Chondrocyte (in vitro differentiated cells): ENCODE data around the gene FBXL17. TPM values are rescaled to one million over a fixed set of nuclear protein-coding genes. Genes with fewer than 3 reads are reported as not detected.

ENCODE experiments used
- DNase-seq: peaks from one replicate; pipeline ENCODE4 v3.0.0; 2021; ENCODE audit warnings: mixed read lengths, low spot score
- H3K27ac Mint-ChIP-seq: one replicate; pipeline ENCODE4 v1.8.0; 2021; ENCODE audit warnings: mild to moderate bottlenecking, moderate library complexity, mixed read lengths; ENCODE audit not compliant: unreplicated experiment
- H3K27me3 Mint-ChIP-seq: 2 replicates; pipeline ENCODE4 v1.8.0; 2021; ENCODE audit warnings: low read depth, mixed read lengths
- H3K36me3 Mint-ChIP-seq: 2 replicates; pipeline ENCODE4 v1.8.0; 2021; ENCODE audit warnings: low read depth, mixed read lengths
- H3K4me1 Mint-ChIP-seq: 2 replicates; pipeline ENCODE4 v1.8.0; 2021; ENCODE audit warnings: low read depth, mild to moderate bottlenecking, mixed read lengths
- H3K4me3 Mint-ChIP-seq: one replicate; pipeline ENCODE4 v1.8.0; 2021; ENCODE audit warnings: mild to moderate bottlenecking, moderate library complexity, mixed read lengths; ENCODE audit not compliant: unreplicated experiment
- H3K9me3 Mint-ChIP-seq: 2 replicates; pipeline ENCODE4 v1.8.0; 2021; ENCODE audit warnings: low read depth, mixed read lengths
- CTCF ChIP-seq: fragments of 200-600 bp; sonication (generic); IDR thresholded peaks from 2 replicates; pipeline ENCODE4 v1.5.0; 2021; ENCODE audit warnings: antibody characterized with exemption, mild to moderate bottlenecking, moderate library complexity
- total RNA-seq: library from RNA; stranded (reverse); gene quantifications from 3 replicates; pipeline ENCODE4 v1.2.1, GENCODE V29; 2021

Gene FBXL17
- total RNA-seq, 1 donor from 2014 or later: 15.3 TPM

GRCh38 chr5:107817951-107818350, 563.9 kb downstream of the FBXL17 start:
- TF ChIP-seq CTCF: no peak
- Mint-ChIP-seq H3K4me3 (no peak overlapping the region), H3K36me3 (no peaks in the 10 kb centered on the region), H3K27me3 (no peaks in the 10 kb centered on the region), H3K27ac (no peak overlapping the region), H3K9me3 (peaks cover 10% of the 10 kb centered on the region), H3K4me1 (peaks cover 13% of the 10 kb centered on the region)
- no peak for DNase-seq

GRCh38 chr5:107817436-107817835, 564.5 kb downstream of the FBXL17 start:
- peaks cover 8% of the 10 kb centered on the region for H3K9me3 Mint-ChIP-seq
- no peak for DNase-seq
- no peaks in the 10 kb centered on the region for H3K36me3 Mint-ChIP-seq
- no peak overlapping the region for H3K4me3 Mint-ChIP-seq
- no peaks in the 10 kb centered on the region for H3K27me3 Mint-ChIP-seq
- no peak for TF ChIP-seq CTCF
- no peak overlapping the region for H3K27ac Mint-ChIP-seq
- peaks cover 19% of the 10 kb centered on the region for H3K4me1 Mint-ChIP-seq

DNA sequence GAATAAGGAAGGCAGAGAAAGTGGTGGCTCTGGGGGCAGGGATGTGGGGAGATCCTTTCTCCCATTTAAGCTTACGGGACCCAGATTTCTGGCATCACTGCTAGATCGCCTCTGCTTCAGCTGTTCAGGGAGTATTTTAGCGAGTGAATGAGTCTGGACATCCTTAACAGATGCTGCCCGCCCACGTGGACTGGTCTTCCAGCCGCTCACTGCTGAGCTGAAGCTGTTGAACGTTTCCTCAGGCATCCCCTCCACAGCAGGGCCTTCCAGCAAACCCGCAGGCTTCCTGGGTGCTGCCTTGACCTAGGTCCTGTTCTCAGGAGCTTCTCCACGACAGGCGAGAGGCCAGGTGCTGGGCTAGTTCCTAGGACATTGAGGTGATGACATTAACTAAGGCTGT, 566.8 kb downstream of the FBXL17 start:
- Mint-ChIP-seq H3K9me3 (peaks cover 3% of the 10 kb centered on the region), H3K4me1 (peaks cover 25% of the 10 kb centered on the region), H3K36me3 (no peaks in the 10 kb centered on the region), H3K27ac (no peak overlapping the region), H3K27me3 (no peaks in the 10 kb centered on the region), H3K4me3 (no peak overlapping the region)
- DNase-seq: no peak
- TF ChIP-seq CTCF: no peak

DNA sequence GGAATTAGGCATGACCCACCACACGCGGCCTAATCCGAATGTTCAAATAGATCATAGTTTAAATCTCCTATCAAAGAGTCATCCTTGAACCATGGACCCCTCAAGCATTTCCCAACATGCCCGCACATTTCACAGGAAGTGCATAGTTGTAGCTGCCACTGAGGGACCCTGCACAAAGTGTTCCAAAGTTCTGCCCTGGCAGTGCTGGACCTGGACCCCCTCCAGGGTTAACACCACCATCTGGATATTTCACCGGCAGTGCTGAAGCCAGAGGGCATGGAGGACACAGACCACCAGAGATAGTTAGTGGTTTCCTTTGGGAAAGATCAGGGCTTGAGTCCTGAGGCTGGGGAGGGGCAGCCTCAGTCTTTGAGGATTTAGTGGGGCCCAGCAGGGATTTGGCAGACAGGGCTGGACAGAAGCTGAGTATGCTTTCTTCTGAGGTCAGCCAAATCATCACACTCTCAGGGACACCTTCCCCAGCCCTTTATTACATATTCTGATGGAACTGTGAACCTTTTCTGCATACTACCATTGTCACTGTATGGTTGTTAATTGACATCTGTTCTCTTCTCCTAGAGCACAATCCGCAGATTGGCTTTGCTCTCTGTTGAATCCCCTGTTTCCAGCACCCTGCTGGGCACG, 567.6 kb downstream of the FBXL17 start:
- Mint-ChIP-seq H3K27ac (no peak overlapping the region), H3K9me3 (peaks cover 3% of the 10 kb centered on the region), H3K4me3 (no peak overlapping the region), H3K27me3 (no peaks in the 10 kb centered on the region), H3K4me1 (peaks cover 32% of the 10 kb centered on the region), H3K36me3 (no peaks in the 10 kb centered on the region)
- DNase-seq: no peak
- no peak for TF ChIP-seq CTCF

DNA sequence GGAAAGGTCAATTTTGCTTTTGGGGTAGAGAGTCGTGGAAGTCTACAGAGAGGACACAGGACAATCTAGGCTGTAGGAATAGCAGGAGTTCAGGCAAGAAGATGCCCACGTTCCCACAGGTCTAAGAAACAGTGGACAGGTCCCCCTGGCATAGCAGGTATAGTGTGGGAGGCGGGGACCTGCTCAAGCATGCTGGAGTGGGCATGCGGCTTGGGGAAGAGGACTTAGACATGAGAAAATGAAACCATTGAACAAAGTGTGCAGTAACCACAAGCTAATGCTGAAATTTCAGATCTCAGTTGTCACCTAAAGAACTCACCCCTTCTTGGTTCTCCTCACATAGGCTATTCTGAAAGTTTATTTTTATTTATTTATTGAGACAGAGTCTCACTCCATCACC, 568.3 kb downstream of the FBXL17 start:
- Mint-ChIP-seq H3K4me3 (no peak overlapping the region), H3K4me1 (peaks cover 34% of the 10 kb centered on the region), H3K9me3 (peaks cover 3% of the 10 kb centered on the region), H3K36me3 (no peaks in the 10 kb centered on the region), H3K27ac (peak overlapping the region; percentile 100), H3K27me3 (no peaks in the 10 kb centered on the region)
- DNase-seq: no peak
- TF ChIP-seq CTCF: no peak
